Activated CD4-positive, alpha-beta T cell treated with anti-CD3 and anti-CD28 coated beads, Interleukin-2, amount 50 U/mL, for 48 hours (primary cell): ENCODE measurements around the gene BARHL1.

Source experiments
- DNase-seq, 2 experiments: peaks; one replicate each; pipeline ENCODE4 v3.0.0-alpha.2; 2020

Gene BARHL1

DNA sequence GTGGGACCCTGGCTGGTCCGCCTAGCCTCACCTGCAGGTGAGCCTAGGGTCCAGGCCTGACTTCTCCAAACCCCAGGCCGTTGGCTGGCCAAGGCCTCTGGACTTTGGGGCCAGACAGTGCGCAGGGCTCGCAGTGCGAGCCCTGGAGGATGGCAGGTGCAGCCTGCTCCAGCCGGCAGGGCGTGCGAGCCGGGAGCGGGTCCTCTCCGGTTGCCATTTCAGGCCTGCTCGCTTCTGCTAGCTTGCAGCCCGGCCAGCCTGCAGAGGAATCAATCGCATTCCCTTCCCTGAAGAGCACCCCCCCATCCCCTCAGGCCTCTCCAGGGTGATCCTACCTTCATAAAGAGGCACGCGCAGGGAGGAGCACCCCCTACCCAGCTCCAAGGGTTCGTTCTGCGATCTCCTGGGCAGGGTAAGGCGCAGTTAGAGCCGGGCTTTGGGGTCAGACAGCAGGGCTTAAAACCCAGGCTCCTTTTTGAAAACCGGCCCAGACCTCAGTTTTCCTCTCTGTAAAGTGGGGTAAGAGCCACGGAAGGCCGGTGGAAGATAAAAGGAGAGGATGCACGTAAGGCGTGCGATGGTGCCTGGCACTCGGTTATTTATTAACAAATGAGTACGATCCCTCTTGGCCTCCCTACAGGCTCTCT is 6.2 kb downstream of the BARHL1 start:
- DNase-seq, result no peak

GRCh38 chr9:132589148-132590036 is 7.0 kb downstream of the BARHL1 start:
- no peak for DNase-seq

DNA sequence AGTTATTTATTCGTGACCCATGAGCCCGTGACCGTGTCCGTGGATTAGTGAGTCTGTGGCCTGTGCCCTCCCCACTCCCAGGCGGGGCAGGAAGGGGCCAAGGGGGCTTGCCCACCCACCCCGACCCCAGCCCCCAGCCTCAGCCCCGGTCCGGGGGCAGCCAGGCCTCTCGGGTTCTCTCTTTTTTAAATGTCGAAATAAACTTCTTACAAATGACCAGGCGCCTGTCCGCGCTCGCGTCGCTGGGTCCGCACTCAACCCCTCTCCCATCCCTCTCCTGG is 7.6 kb downstream of the BARHL1 start:
- no peak for DNase-seq

- DNase-seq, result no peak
These were observed 8.1 kb downstream of the BARHL1 start for GRCh38 chr9:132590318-132591182.

DNA sequence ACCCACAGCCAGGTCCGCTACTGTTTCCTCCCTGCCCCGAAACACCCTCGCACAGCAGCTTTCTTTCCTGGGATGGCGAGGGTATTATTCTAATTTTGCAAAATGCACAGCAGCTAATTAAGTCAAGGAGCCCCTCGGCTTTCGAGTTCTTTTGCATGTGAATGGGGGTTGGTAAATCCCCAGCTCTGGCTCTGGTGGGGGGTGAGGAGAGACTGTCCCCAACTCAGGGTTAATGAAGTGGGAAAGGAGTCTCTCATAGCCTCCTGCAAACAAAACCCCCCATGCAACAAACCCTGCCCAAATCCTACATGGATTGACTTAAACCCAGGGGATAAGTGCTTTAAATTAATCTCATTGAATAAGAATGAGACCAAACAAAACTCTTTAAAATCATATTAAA is 8.8 kb downstream of the BARHL1 start:
- DNase-seq, result no peak

DNA sequence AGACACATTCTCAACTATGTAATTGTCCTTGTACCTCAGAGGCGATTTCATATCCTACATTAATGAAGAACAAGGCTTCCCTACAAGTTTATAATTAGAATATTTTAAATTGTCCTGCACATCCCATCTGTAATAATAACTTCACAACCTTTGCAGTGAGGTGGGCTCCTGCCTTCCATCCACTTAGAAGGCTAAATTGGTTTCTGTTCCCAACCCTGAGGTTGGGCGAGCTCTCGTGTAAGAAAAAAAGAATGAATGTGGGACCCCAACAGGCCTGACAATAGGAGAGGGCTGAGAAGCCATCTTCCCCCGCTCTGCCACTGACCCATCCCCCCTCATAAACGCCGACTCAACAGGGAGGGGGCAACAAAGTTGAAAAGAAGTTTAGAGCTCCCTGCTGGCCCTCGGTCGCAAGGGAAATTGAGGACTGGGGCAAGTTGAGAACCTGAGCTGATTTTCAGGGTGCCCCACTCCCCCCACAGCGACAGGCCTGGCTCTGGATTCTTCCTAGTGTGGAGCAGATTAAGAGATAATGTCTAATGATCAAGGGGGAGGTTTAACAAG is 9.4 kb downstream of the BARHL1 start:
- DNase-seq, result no peak

GRCh38 chr9:132592451-132592850 is 10.0 kb downstream of the BARHL1 start:
- no peak for DNase-seq

DNA sequence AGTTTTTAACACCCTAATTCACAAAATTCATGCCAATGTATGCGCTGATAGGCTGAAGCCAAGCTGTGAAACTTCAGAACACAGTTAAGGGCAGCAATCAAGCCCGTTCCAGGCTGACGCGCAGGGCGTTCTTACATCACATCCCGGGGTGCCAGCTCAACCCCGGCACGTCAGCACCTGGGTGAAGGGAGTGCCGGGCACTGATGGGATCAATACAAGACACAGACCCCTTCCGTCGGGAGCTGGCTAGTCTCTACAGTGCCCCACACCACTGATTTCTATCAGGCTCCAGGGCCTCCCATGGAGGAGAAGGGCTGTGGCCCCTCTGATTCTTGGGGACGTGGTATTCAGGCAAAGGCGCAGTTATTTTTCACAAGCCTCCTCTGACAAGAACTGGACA is 12.0 kb downstream of the BARHL1 start:
- DNase-seq, result no peak

- no peak for DNase-seq
These were observed 12.9 kb downstream of the BARHL1 start for GRCh38 chr9:132595319-132595718.

- no peak for DNase-seq
These were observed 13.8 kb downstream of the BARHL1 start for GRCh38 chr9:132596200-132596599.

DNA sequence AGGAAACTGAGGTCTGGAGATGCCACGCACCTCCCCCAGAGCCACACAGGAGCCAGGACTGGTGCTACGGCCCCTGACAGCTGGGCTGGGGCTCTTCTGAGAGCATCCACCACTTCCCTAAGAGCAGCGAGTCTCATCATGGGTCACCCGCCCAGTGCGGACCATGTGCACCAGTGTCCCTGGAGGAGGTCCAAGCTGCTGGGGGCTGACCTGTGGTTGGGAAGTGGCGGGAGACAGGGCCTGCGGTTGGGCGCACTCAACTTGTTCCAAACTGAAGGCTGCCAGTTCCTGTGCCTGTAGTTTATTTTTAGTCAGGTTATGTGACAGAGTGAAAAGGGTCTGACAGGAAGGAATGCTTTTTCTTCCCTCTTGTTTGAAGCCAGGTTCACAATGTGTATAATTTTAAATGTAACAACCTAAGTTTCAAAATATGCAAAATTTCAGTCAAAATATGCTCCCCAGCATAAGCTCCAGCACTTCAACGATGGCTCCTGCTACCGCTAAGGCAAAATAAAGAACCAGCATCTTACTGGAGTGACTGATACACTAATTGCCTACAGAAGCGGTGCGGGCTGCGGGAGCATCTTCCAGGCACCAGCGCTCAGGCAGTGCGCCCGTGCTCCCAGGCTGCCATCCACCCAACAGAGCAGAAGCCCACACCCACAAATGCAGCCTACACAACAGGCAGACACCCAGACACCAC is 14.8 kb downstream of the BARHL1 start:
- no peak for DNase-seq

- DNase-seq, result no peak
These were observed 18.0 kb downstream of the BARHL1 start for GRCh38 chr9:132600326-132600984.

DNA sequence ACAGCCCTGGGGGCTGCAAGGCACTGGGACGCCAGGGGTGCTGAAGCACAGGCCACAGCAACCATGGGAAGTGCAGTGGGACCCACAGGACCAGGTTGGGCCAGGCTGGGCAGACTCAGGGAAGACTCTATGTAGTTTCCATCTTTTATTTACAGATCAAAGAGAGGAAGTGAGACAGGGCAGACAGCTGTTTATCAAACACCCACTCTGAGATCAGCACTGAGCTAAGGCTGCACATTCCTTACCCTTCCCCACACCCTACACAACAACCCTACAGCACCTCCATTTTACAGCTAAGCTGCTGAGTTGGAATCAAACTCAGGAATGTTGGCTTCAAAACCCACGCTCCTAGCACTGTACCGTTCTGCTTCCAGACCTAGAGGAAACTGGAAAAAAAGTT is 19.8 kb downstream of the BARHL1 start:
- DNase-seq, result no peak

DNA sequence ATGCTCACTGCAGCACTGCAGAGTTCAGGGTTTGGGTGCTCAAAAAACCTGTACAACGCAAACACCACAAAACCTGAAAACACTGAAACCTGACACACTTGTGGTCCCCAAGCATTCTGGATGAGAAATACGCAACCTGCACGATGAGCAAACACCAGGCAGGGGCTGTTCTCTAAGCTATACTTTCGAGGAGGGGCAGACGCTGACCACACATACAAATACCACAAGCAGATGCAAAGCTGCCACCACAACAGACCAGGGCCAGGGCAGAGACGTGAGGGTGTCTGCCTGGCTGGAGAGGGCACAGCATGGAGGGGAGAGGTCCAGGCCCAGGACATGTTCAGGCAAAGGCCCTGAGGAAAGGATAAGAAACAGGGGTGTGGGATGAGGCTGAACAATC is 23.0 kb downstream of the BARHL1 start:
- DNase-seq, result no peak

DNA sequence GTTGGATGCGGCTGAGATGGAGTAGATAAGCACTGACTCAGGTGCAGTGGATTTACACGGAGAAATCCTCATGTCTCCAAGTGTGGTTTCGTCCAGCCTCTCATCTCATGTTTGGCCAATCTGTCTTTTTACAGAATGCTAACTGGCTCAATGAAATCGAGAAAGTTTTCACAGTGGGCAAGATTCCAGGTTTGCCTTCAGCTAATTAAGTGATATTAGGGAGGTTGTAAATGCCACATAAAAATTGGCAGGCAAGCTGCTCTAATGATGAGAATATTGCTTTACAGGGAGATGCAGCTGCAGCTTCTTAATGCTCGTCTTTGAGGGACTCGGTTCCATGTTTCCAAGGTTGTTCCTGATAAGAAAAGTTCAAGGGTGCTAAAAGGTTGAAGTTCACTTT is 23.7 kb downstream of the BARHL1 start:
- DNase-seq, result no peak

DNA sequence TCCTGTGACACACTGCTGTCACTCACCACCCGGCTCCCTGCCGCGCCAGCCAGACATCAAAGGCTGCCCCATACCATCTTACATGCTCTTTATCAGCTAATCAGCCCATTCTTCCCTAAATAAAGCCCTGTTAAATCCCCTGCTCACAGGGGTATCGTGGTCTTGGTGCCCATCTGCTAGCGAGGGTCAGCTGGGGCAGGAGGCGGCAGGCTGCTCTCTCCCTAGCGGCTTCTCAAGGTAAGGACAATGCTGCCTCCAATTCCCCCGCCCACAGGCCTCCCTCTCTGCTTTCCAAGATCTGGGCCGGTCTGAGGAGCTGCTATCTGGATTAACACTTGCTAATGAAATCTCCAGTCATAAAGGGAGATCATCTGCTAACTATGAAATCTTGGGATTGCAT is 26.8 kb downstream of the BARHL1 start:
- DNase-seq, result no peak

DNA sequence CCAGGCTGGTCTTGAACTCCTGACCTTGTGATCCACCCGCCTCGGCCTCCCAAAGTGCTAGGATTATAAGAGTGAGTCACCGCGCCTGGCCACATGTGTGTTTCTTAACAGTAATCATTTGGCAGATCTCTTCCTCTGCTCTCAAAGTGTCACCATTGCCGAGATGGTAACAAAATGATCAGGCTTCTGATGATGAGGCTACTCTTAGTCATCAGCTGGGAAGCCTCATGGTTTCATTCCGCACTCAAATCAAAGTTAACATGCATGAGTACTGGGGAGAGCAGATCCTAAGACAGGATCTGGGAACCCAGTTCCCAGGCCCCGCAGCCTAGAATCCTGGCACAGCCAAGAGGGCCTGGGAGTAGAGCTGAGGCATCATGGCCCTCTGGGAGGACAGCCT is 27.4 kb downstream of the BARHL1 start:
- no peak for DNase-seq

DNA sequence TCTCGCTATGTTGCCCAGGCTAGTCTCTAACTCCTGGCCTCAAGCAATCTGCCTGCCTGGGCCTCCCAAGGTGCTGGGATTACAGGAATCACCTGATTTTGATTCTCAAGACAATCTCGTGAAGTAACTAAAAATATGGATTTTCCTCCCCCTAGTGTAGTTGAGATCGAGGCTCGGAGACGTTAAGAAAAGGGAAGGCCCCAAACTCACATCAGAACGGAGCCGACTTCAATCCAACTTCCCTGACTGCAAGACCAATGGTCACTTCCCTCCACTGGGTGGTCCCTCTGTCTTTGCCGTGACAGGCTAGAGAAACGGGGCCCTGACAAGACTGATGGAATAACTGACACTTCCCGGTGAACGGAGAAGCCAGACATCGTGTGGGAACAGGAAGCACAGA is 28.3 kb downstream of the BARHL1 start:
- no peak for DNase-seq

DNA sequence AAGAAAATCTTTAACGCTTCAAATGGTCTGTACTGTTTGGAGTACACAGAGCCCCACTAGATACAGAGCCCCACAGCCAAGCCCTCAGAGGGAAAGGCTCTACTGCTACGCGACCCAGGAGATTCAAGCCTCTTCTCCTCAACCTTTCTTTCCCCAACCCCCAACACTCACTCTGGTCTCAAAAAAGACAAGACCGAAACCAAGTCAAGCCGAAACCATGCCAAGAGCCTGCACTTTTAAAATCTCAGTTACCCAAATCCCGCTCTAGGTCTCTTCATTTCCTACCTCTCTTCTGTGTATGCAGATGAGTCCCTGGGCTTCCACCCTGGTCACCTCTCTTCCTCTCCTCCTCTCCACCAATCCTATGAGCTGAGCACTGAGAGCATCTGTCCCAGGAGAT is 31.9 kb downstream of the BARHL1 start:
- no peak for DNase-seq

GRCh38 chr9:132615774-132616173 is 33.4 kb downstream of the BARHL1 start:
- DNase-seq, result no peak

- no peak for DNase-seq
These were observed 34.3 kb downstream of the BARHL1 start for GRCh38 chr9:132616725-132617124.

- no peak for DNase-seq
These were observed 39.8 kb downstream of the BARHL1 start for GRCh38 chr9:132622159-132622558.
